HG03342 (cell line): Measurements from ENCODE around the gene TEX26.

ENCODE experiments used
- ATAC-seq: cut with Tn5 transposase; IDR thresholded peaks from one replicate; pipeline ENCODE4 v1.9.1; 2021; ENCODE audit warnings: mild to moderate bottlenecking, moderate library complexity; ENCODE audit not compliant: unreplicated experiment

Gene TEX26

GRCh38 chr13:30932481-30933353 is at the start of gene TEX26:
TEX26 (plus strand) TSS chr13:30932656; CDS start chr13:30932716, 60 bp downstream.
- ATAC-seq: no peak

GRCh38 chr13:30882996-30883766 is 49.3 kb upstream of the TEX26 start:
- no peak for ATAC-seq

GRCh38 chr13:30884543-30884942 is 47.9 kb upstream of the TEX26 start:
- ATAC-seq: no peak

- no peak for ATAC-seq
These were observed 43.2 kb upstream of the TEX26 start for GRCh38 chr13:30889196-30889690.

GRCh38 chr13:30892966-30893365 is 39.5 kb upstream of the TEX26 start:
- no peak for ATAC-seq

- ATAC-seq: no peak
These were observed 36.7 kb upstream of the TEX26 start for GRCh38 chr13:30895773-30896172.

- ATAC-seq: no peak
These were observed 34.4 kb upstream of the TEX26 start for GRCh38 chr13:30898070-30898469.

- no peak for ATAC-seq
These were observed 33.7 kb upstream of the TEX26 start for GRCh38 chr13:30898678-30899241.

- ATAC-seq: no peak
These were observed 32.0 kb upstream of the TEX26 start for GRCh38 chr13:30900436-30900835.

- ATAC-seq: no peak
These were observed 31.3 kb upstream of the TEX26 start for GRCh38 chr13:30900952-30901749.

- ATAC-seq: no peak
These were observed 28.4 kb upstream of the TEX26 start for GRCh38 chr13:30904043-30904442.

GRCh38 chr13:30905932-30906383 is 26.5 kb upstream of the TEX26 start, which contains the start of gene MEDAG:
MEDAG (plus strand) TSS chr13:30906271; CDS start chr13:30906516, 245 bp downstream.
- ATAC-seq: no peak

- no peak for ATAC-seq
These were observed 25.9 kb upstream of the TEX26 start for GRCh38 chr13:30906411-30907051.

GRCh38 chr13:30907121-30907861 is 25.2 kb upstream of the TEX26 start:
- no peak for ATAC-seq

GRCh38 chr13:30908416-30908980 is 24.0 kb upstream of the TEX26 start:
- no peak for ATAC-seq

GRCh38 chr13:30910676-30911075 is 21.8 kb upstream of the TEX26 start:
- ATAC-seq: no peak

- no peak for ATAC-seq
These were observed 16.5 kb upstream of the TEX26 start for GRCh38 chr13:30915691-30916541.

- no peak for ATAC-seq
These were observed 15.5 kb upstream of the TEX26 start for GRCh38 chr13:30916991-30917390.
